B cell (primary cell): Measurements from ENCODE around the gene SIL1. TPM values are rescaled to one million over a fixed set of nuclear protein-coding genes. Genes with fewer than 3 reads are reported as not detected.

ENCODE experiments used
- ATAC-seq: fragments of 200-7000 bp; cut with Tn5 transposase; one replicate; pipeline ENCODE4 v1.10.0; 2021; ENCODE audit warnings: low read depth, mild to moderate bottlenecking, moderate number of reproducible peaks, moderate library complexity
- CTCF ChIA-PET: fragments of 350-600 bp; sonication (Branson Sonifier 250); formaldehyde crosslinking; loops from one replicate; lab custom pipeline; 2021; ENCODE audit warnings: antibody characterized with exemption, inconsistent platforms; lab: Charles Lee
- POLR2A ChIA-PET: fragments of 350-600 bp; sonication (Branson Sonifier 250); formaldehyde crosslinking; loops from one replicate; lab custom pipeline; 2021; ENCODE audit warnings: antibody characterized with exemption; lab: Charles Lee
- DNase-seq: peaks from one replicate; pipeline ENCODE4 v3.0.0; 2013
- H2AFZ ChIP-seq: 2 replicates; pipeline ENCODE4 v1.6.1; 2012; ENCODE audit warnings: mild to moderate bottlenecking, low read depth, low read length; ENCODE audit not compliant: insufficient read depth, poor library complexity, severe bottlenecking
- H3K27ac ChIP-seq, 2 donors: 1 replicate in 1 of 2; 2 replicates in 1 of 2; pipeline ENCODE4 v1.5.1; 2012 to 2013; ENCODE audit warnings: low read length in 2 of 2, mild to moderate bottlenecking in 2 of 2, moderate library complexity in 1 of 2
- H3K27me3 ChIP-seq, 4 experiments: fragments of 200-600 bp in 1 of 4; sonication (generic) in 1 of 4; replicated peaks in 1 of 4; 1 replicate in 2 of 4; 2 replicates in 2 of 4; pipeline versions ENCODE4 v1.6.1 to v1.7.0; 2013 to 2016; ENCODE audit warnings: low read length in 3 of 4, mild to moderate bottlenecking in 2 of 4, mixed read lengths in 1 of 4, moderate library complexity in 1 of 4; ENCODE audit not compliant: insufficient read depth in 4 of 4, control insufficient read depth in 3 of 4; ENCODE audit errors: control extremely low read depth in 1 of 4
- H3K36me3 ChIP-seq, 2 experiments: replicated peaks in 1 of 2; 1 replicate in 1 of 2; 2 replicates in 1 of 2; pipeline versions ENCODE4 v1.6.1 to v1.7.1; 2013; ENCODE audit warnings: low read length in 1 of 2; ENCODE audit not compliant: insufficient read depth in 2 of 2, control insufficient read depth in 1 of 2; ENCODE audit errors: control extremely low read depth in 1 of 2, extremely low read depth in 1 of 2
- H3K4me1 ChIP-seq, 2 donors: fragments of 200-600 bp in 1 of 2; sonication (generic) in 1 of 2; 1 replicate in 1 of 2; 2 replicates in 1 of 2; pipeline versions ENCODE4 v1.5.1 to v1.6.1; 2013 to 2017; ENCODE audit warnings: low read length in 2 of 2; ENCODE audit not compliant: control insufficient read depth in 2 of 2, insufficient read depth in 2 of 2
- H3K4me2 ChIP-seq: replicated peaks from 2 replicates; pipeline ENCODE3; 2012; ENCODE audit warnings: mild to moderate bottlenecking, low read depth, low read length; ENCODE audit not compliant: poor library complexity, severe bottlenecking
- H3K4me3 ChIP-seq, 5 experiments: fragments of 200-600 bp in 1 of 5; sonication (generic) in 1 of 5; 1 replicate in 3 of 5; 2 replicates in 2 of 5; pipeline versions ENCODE4 v1.5.1 to v1.7.0; 2011 to 2016; ENCODE audit warnings: low read length in 4 of 5, mild to moderate bottlenecking in 4 of 5, low read depth in 2 of 5, control low read depth in 1 of 5, moderate library complexity in 1 of 5; ENCODE audit not compliant: insufficient read depth in 1 of 5; ENCODE audit errors: control extremely low read depth in 1 of 5, extremely low read depth in 1 of 5
- H3K79me2 ChIP-seq: fragments of 200-600 bp; sonication (generic); one replicate; pipeline ENCODE4 v1.6.0; 2016; ENCODE audit warnings: low read length; ENCODE audit not compliant: control insufficient read depth, insufficient read depth
- H3K9ac ChIP-seq: fragments of 200-600 bp; sonication (generic); 2 replicates; pipeline ENCODE4 v1.6.1; 2017; ENCODE audit warnings: mild to moderate bottlenecking, low read length, moderate library complexity
- H3K9me3 ChIP-seq, 3 donors: one replicate each; pipeline versions ENCODE4 v1.6.1 to v1.7.1; 2013; ENCODE audit warnings: low read length in 2 of 3; ENCODE audit not compliant: control insufficient read depth in 2 of 3, insufficient read depth in 1 of 3; ENCODE audit errors: control extremely low read depth in 1 of 3
- H4K20me1 ChIP-seq: 2 replicates; pipeline ENCODE4 v1.6.0; 2012; ENCODE audit warnings: mild to moderate bottlenecking, low read length; ENCODE audit not compliant: insufficient read depth, control insufficient read depth, poor library complexity, severe bottlenecking
- H3K27ac Mint-ChIP-seq: one replicate; pipeline ENCODE4 v1.8.0; 2021; ENCODE audit warnings: mixed read lengths
- H3K27me3 Mint-ChIP-seq: one replicate; pipeline ENCODE4 v1.8.0; 2021; ENCODE audit warnings: mixed read lengths
- H3K4me1 Mint-ChIP-seq: one replicate; pipeline ENCODE4 v1.8.0; 2021; ENCODE audit warnings: mixed read lengths
- H3K4me3 Mint-ChIP-seq: one replicate; pipeline ENCODE4 v1.8.0; 2021; ENCODE audit warnings: mixed read lengths
- H3K9me3 Mint-ChIP-seq: one replicate; pipeline ENCODE4 v1.8.0; 2022; ENCODE audit warnings: mixed read lengths; ENCODE audit not compliant: insufficient read depth
- CTCF ChIP-seq: fragments of 200-600 bp; IDR thresholded peaks from one replicate; pipeline ENCODE4 v1.8.0; 2022; ENCODE audit warnings: antibody characterized with exemption, mild to moderate bottlenecking
- EZH2 ChIP-seq: IDR thresholded peaks from 2 replicates; pipeline ENCODE4 v1.6.1; 2012; ENCODE audit warnings: borderline replicate concordance, low read depth, mild to moderate bottlenecking, moderate library complexity, low read length; ENCODE audit not compliant: insufficient read depth, poor library complexity, severe bottlenecking
- WGBS: methylation state at CpG from one replicate; pipeline ENCODE4 v1.1.5; 2013; ENCODE audit warnings: missing lambda C conversion rate; ENCODE audit not compliant: insufficient coverage; 5-methylcytosine and 5-hydroxymethylcytosine counted together
- intact Hi-C: fragments of 100-400 bp; cut with micrococcal nuclease; formaldehyde crosslinking; loops from one replicate; pipeline ENCODE4 v1.10.0; 2022
- polyA plus RNA-seq: library from polyadenylated mRNA; depleted of rRNA; stranded (reverse); fragments of >200 nt; gene quantifications from 2 replicates; pipeline ENCODE4 v1.2.3, GENCODE V29; 2012
- total RNA-seq, 2 donors: library from RNA; stranded (reverse); fragments of 120-200 nt in 1 of 2; gene quantifications; 1 replicate in 1 of 2; 2 replicates in 1 of 2; pipeline versions ENCODE4 v1.2.3 to v1.2.4, GENCODE V29; 2013 to 2022

The SIL1 gene
- total and polyA plus RNA-seq, 2 donors (not counting 1 experiment from before 2014, with no cell fraction given): 16.9 to 19.8 TPM

- no peaks in the 10 kb centered on the region for H3K27me3 Mint-ChIP-seq
- ChIA-PET CTCF (no interaction called here), POLR2A (no interaction called here)
- H3K4me1 ChIP-seq: no peaks in the 10 kb centered on the region
- DNase-seq: no peak
- H3K27ac Mint-ChIP-seq: no peak overlapping the region
- no peak overlapping the region for H3K27ac ChIP-seq
- H3K4me3 Mint-ChIP-seq: no peak overlapping the region
- no peaks in the 10 kb centered on the region for H3K9me3 Mint-ChIP-seq
- WGBS: 20% methylated on average over 1 of the region's 3 CpGs
- H3K9ac ChIP-seq: no peak overlapping the region
- H4K20me1 ChIP-seq: no peaks in the 10 kb centered on the region
- H3K4me3 ChIP-seq: no peak overlapping the region
- intact Hi-C loops: no loop called here
- H3K27me3 ChIP-seq: no peaks in the 10 kb centered on the region
- no peaks in the 10 kb centered on the region for H3K9me3 ChIP-seq
- H3K4me2 ChIP-seq: no peak overlapping the region
- peaks cover 5% of the 10 kb centered on the region for H3K4me1 Mint-ChIP-seq
- peaks cover 7% of the 10 kb centered on the region for H3K79me2 ChIP-seq
- TF ChIP-seq CTCF: no peak
- TF ChIP-seq EZH2: no peak
- ATAC-seq: no peak
- no peak overlapping the region for H2AFZ ChIP-seq
- H3K36me3 ChIP-seq: no peaks in the 10 kb centered on the region
Measured at GRCh38 chr5:139149477-139150199, 48.5 kb downstream of the SIL1 start.

- intact Hi-C loops: no loop called here
Measured at GRCh38 chr5:139148986-139149385, 49.2 kb downstream of the SIL1 start.

More at GRCh38 chr5:139148986-139149385, 49.2 kb downstream of the SIL1 start:
- Histone ChIP-seq H3K27me3 (no peaks in the 10 kb centered on the region), H3K4me2 (no peak overlapping the region), H3K36me3 (no peaks in the 10 kb centered on the region), H3K4me3 (no peak overlapping the region), H3K9me3 (no peaks in the 10 kb centered on the region), H3K27ac (no peak overlapping the region), H3K9ac (no peak overlapping the region), H3K79me2 (peaks cover 9% of the 10 kb centered on the region), H3K4me1 (no peaks in the 10 kb centered on the region), H4K20me1 (no peaks in the 10 kb centered on the region), H2AFZ (no peak overlapping the region)
- Mint-ChIP-seq H3K4me3 (no peak overlapping the region), H3K27ac (no peak overlapping the region), H3K9me3 (no peaks in the 10 kb centered on the region), H3K27me3 (no peaks in the 10 kb centered on the region), H3K4me1 (peaks cover 5% of the 10 kb centered on the region)
- no peak for DNase-seq
- TF ChIP-seq CTCF (no peak), EZH2 (no peak)
- ChIA-PET POLR2A (no interaction called here), CTCF (no interaction called here)
- no peak for ATAC-seq
- 98% methylated on average over 5 of the region's 5 CpGs for WGBS
